ENCODE data around the gene ARID1B. TPM values are rescaled to one million over a fixed set of nuclear protein-coding genes. Genes with fewer than 3 reads are reported as not detected.

Gene ARID1B
- total and polyA plus RNA-seq, 2 experiments from 2014 or later: 32.9 to 67.0 TPM

- DNase-seq (ENCODE audit: low spot score): no peak
- Histone ChIP-seq H4K20me1 (ENCODE audit: insufficient read depth, poor library complexity, severe bottlenecking) (peaks cover 2% of the 10 kb centered on the region), H2AFZ (no peak overlapping the region), H3K4me3 (no peak overlapping the region), H3K4me2 (no peak overlapping the region), H3K79me2 (peaks cover 9% of the 10 kb centered on the region), H3K27ac (no peak overlapping the region), H3K9me2 (replicated peaks; ENCODE audit: insufficient read depth) (no peaks in the 10 kb centered on the region), H3K4me1 (ENCODE audit: insufficient read depth) (peaks cover 3% of the 10 kb centered on the region), H3K36me3 (replicated peaks; ENCODE audit: insufficient read depth, low read depth) (no peaks in the 10 kb centered on the region), H3K9me3 (ENCODE audit: low read depth) (no peaks in the 10 kb centered on the region), H3K27me3 (no peaks in the 10 kb centered on the region)
- 95% methylated on average over 8 of the region's 8 CpGs for WGBS (ENCODE audit: low lambda C conversion rate, missing lambda C conversion rate)
- no peak for TF ChIP-seq EZH2phosphoT487 (IDR thresholded peaks at IDR 0.05; ENCODE audit: low read depth, severe bottlenecking, unreplicated experiment)
- TF ChIP-seq CTCF (IDR thresholded peaks at IDR 0.05; ENCODE audit: poor library complexity): no peak
- TF ChIP-seq EZH2 (IDR thresholded peaks at IDR 0.05; ENCODE audit: borderline replicate concordance): no peak
These were observed 354.1 kb downstream of the ARID1B start for GRCh38 chr6:157131250-157131649.

- Histone ChIP-seq H3K4me1 (ENCODE audit: insufficient read depth) (peaks cover 3% of the 10 kb centered on the region), H3K9me3 (ENCODE audit: low read depth) (no peaks in the 10 kb centered on the region), H3K79me2 (peaks cover 13% of the 10 kb centered on the region), H2AFZ (no peak overlapping the region), H3K36me3 (replicated peaks; ENCODE audit: insufficient read depth, low read depth) (no peaks in the 10 kb centered on the region), H3K27me3 (no peaks in the 10 kb centered on the region), H3K4me3 (no peak overlapping the region), H3K27ac (no peak overlapping the region), H3K9me2 (replicated peaks; ENCODE audit: insufficient read depth) (no peaks in the 10 kb centered on the region), H3K4me2 (no peak overlapping the region), H4K20me1 (ENCODE audit: insufficient read depth, poor library complexity, severe bottlenecking) (peaks cover 2% of the 10 kb centered on the region)
- no peak for DNase-seq (ENCODE audit: low spot score)
- WGBS (ENCODE audit: low lambda C conversion rate, missing lambda C conversion rate): 78% methylated on average over 2 of the region's 2 CpGs
- TF ChIP-seq CTCF (IDR thresholded peaks at IDR 0.05; ENCODE audit: poor library complexity) (no peak), EZH2 (IDR thresholded peaks at IDR 0.05; ENCODE audit: borderline replicate concordance) (no peak), EZH2phosphoT487 (IDR thresholded peaks at IDR 0.05; ENCODE audit: low read depth, severe bottlenecking, unreplicated experiment) (no peak)
These were observed 356.7 kb downstream of the ARID1B start for GRCh38 chr6:157133856-157134255.

GRCh38 chr6:157134402-157135047 lies 357.3 kb downstream of the ARID1B start:
- TF ChIP-seq CTCF (IDR thresholded peaks at IDR 0.05; ENCODE audit: poor library complexity) (no peak), EZH2phosphoT487 (IDR thresholded peaks at IDR 0.05; ENCODE audit: low read depth, severe bottlenecking, unreplicated experiment) (no peak), EZH2 (IDR thresholded peaks at IDR 0.05; ENCODE audit: borderline replicate concordance) (no peak)
- H3K27ac ChIP-seq: no peak overlapping the region
- no peak overlapping the region for H3K4me2 ChIP-seq
- no peaks in the 10 kb centered on the region for H3K27me3 ChIP-seq
- H3K4me1 ChIP-seq (ENCODE audit: insufficient read depth): no peaks in the 10 kb centered on the region
- no peaks in the 10 kb centered on the region for H3K36me3 ChIP-seq (replicated peaks; ENCODE audit: insufficient read depth, low read depth)
- H3K79me2 ChIP-seq: peaks cover 13% of the 10 kb centered on the region
- 68% methylated on average over 7 of the region's 7 CpGs for WGBS (ENCODE audit: low lambda C conversion rate, missing lambda C conversion rate)
- DNase-seq (ENCODE audit: low spot score): no peak
- H2AFZ ChIP-seq: no peak overlapping the region
- no peaks in the 10 kb centered on the region for H3K9me2 ChIP-seq (replicated peaks; ENCODE audit: insufficient read depth)
- H3K4me3 ChIP-seq: no peak overlapping the region
- no peaks in the 10 kb centered on the region for H3K9me3 ChIP-seq (ENCODE audit: low read depth)
- H4K20me1 ChIP-seq (ENCODE audit: insufficient read depth, poor library complexity, severe bottlenecking): peaks cover 2% of the 10 kb centered on the region
